LNCaP clone FGC (cell line): ENCODE results near the gene PHLDB2.

Source experiments
- DNase-seq: peaks from one replicate; pipeline ENCODE4 v3.0.0-alpha.2; 2011; ENCODE audit warnings: low read depth
- H3K4me3 ChIP-seq: 2 replicates; pipeline ENCODE4 v1.5.1; 2011; ENCODE audit warnings: mild to moderate bottlenecking, low read depth, low read length, control low read depth
- CTCF ChIP-seq: IDR thresholded peaks from 2 replicates; pipeline ENCODE4 v1.5.1; 2012; ENCODE audit warnings: mild to moderate bottlenecking; ENCODE audit not compliant: control insufficient read depth, insufficient read depth; ENCODE audit errors: extremely low read depth

The PHLDB2 gene

GRCh38 chr3:111856501-111856900 is 2.6 kb upstream of the PHLDB2 start:
- TF ChIP-seq CTCF = no peak
- no peak for DNase-seq
- H3K4me3 ChIP-seq = no peak overlapping the region

- no peak overlapping the region for H3K4me3 ChIP-seq
- DNase-seq = no peak
- TF ChIP-seq CTCF = no peak
These were observed 1.6 kb upstream of the PHLDB2 start for GRCh38 chr3:111857474-111857873.

- TF ChIP-seq CTCF = no peak
- no peak overlapping the region for H3K4me3 ChIP-seq
- DNase-seq = no peak
These were observed 423 bp upstream of the PHLDB2 start for GRCh38 chr3:111858642-111859041.

- H3K4me3 ChIP-seq = peak overlapping the region; percentile 54
- DNase-seq = peak; percentile 71
- peak; percentile 63 for TF ChIP-seq CTCF
These were observed 1.2 kb downstream of the PHLDB2 start for GRCh38 chr3:111859974-111860859.

- DNase-seq = no peak
- H3K4me3 ChIP-seq = no peak overlapping the region
- TF ChIP-seq CTCF = no peak
These were observed 2.3 kb downstream of the PHLDB2 start for GRCh38 chr3:111861391-111861790.

- DNase-seq = no peak
- H3K4me3 ChIP-seq = no peak overlapping the region
- no peak for TF ChIP-seq CTCF
These were observed 3.4 kb downstream of the PHLDB2 start for GRCh38 chr3:111862415-111862814.

GRCh38 chr3:111862974-111863373 is 3.9 kb downstream of the PHLDB2 start:
- no peak for DNase-seq
- no peak overlapping the region for H3K4me3 ChIP-seq

More at GRCh38 chr3:111862974-111863373, 3.9 kb downstream of the PHLDB2 start:
- TF ChIP-seq CTCF = no peak
